SK-N-SH treated with all-trans-retinoic acid at 6 μM for 48 hours (cell line): ENCODE results near the gene ZFP62.

Experiments used
- CSDC2 ChIP-seq: fragments of 250-450 bp; sonication (Bioruptor Pico); IDR thresholded peaks from 2 replicates; pipeline ENCODE4 v1.5.0; 2020; ENCODE audit warnings: mild to moderate bottlenecking, moderate library complexity
- GLIS3 ChIP-seq: fragments of 250-450 bp; sonication (Bioruptor Pico); IDR thresholded peaks from 2 replicates; pipeline ENCODE4 v1.5.0; 2020; ENCODE audit warnings: mild to moderate bottlenecking, moderate library complexity
- PATZ1 ChIP-seq: fragments of 250-450 bp; sonication (Bioruptor Pico); IDR thresholded peaks from 2 replicates; pipeline ENCODE4 v1.8.0; 2020; ENCODE audit warnings: mild to moderate bottlenecking, moderate library complexity, borderline replicate concordance
- PPARA ChIP-seq: fragments of 250-450 bp; sonication (Bioruptor Pico); IDR thresholded peaks from 2 replicates; pipeline ENCODE4 v1.5.0; 2020; ENCODE audit warnings: mild to moderate bottlenecking, borderline replicate concordance
- SNAI2 ChIP-seq: fragments of 250-450 bp; sonication (Bioruptor Pico); IDR thresholded peaks from 2 replicates; pipeline ENCODE4 v1.5.0; 2020; ENCODE audit warnings: mild to moderate bottlenecking, moderate library complexity
- TOX ChIP-seq: fragments of 250-450 bp; sonication (Bioruptor Pico); IDR thresholded peaks from 2 replicates; pipeline ENCODE4 v1.8.0; 2021; ENCODE audit warnings: mild to moderate bottlenecking, moderate library complexity, borderline replicate concordance
- ZFP30 ChIP-seq: fragments of 450-650 bp; formaldehyde crosslinking; IDR thresholded peaks from 2 replicates; pipeline ENCODE4 v1.5.0; 2022; ENCODE audit warnings: mild to moderate bottlenecking, moderate library complexity
- TF ChIP-seq, protein P1 (sequence below): fragments of 250-450 bp; sonication (Bioruptor Pico); IDR thresholded peaks from 2 replicates; pipeline ENCODE4 v1.5.1; 2021; ENCODE audit warnings: mild to moderate bottlenecking, moderate library complexity

DNA sequence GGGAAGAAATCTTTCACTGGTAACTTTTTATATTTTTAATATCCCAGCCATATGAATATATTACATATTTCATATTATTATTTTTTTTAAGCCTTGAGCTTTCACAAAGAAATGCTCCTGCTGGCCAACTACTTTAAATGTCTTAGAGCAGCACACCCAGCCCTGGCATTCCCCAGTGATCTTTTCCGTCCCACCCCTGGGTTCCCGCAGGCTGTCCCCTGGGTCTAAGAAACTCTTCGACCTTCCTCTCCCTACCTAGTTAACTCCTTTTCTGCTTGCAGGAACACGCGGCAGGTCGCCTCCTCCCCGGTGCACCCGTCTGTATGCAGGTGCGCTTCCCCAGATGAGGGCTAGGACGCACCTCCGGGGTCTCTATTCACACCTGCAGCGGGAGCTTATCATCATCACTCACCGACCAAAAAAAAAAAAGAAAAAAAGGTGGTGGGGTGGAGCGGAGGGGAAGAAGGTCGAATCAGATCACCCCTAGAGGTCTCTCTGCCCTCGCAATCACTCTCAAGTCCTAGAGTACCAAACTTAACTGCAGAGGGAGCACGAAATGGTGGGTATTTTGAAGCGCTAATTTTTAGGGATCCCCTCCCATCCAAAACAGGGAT is 696 bp downstream of the ZFP62 start:
- TF ChIP-seq PATZ1 (CRISPR knock-in tag) (no peak), SNAI2 (CRISPR knock-in tag) (no peak), ZFP30 (CRISPR knock-in tag) (no peak), CSDC2 (CRISPR knock-in tag) (no peak), TOX (no peak), PPARA (CRISPR knock-in tag) (no peak), GLIS3 (no peak)
- TF ChIP-seq, protein P1, sequence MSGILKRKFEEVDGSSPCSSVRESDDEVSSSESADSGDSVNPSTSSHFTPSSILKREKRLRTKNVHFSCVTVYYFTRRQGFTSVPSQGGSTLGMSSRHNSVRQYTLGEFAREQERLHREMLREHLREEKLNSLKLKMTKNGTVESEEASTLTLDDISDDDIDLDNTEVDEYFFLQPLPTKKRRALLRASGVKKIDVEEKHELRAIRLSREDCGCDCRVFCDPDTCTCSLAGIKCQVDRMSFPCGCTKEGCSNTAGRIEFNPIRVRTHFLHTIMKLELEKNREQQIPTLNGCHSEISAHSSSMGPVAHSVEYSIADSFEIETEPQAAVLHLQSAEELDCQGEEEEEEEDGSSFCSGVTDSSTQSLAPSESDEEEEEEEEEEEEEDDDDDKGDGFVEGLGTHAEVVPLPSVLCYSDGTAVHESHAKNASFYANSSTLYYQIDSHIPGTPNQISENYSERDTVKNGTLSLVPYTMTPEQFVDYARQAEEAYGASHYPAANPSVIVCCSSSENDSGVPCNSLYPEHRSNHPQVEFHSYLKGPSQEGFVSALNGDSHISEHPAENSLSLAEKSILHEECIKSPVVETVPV: no peak
